GM18870 (cell line): ENCODE measurements around the gene CACNG8.
"Not testable (repeated sequence)": the region's sequence is repeated elsewhere in the genome, so short reads cannot be mapped to it uniquely, and the experiment has no call there.

ENCODE experiments used
- ATAC-seq: cut with Tn5 transposase; IDR thresholded peaks from one replicate; pipeline ENCODE4 v1.9.1; 2021; ENCODE audit warnings: moderate library complexity; ENCODE audit not compliant: unreplicated experiment

CACNG8 gene

GRCh38 chr19:53962887-53963431 is at the start of gene CACNG8:
Gene CACNG8, plus strand, starts transcription at chr19:53962937.
- ATAC-seq: no peak

GRCh38 chr19:53915000-53915399 is 47.7 kb upstream of the CACNG8 start:
- ATAC-seq: no peak

- ATAC-seq: no peak
Measured at GRCh38 chr19:53916004-53916403, 46.7 kb upstream of the CACNG8 start.

- no peak for ATAC-seq
Measured at GRCh38 chr19:53917356-53917755, 45.4 kb upstream of the CACNG8 start.

GRCh38 chr19:53927739-53928138 is 35.0 kb upstream of the CACNG8 start:
- ATAC-seq: no peak

- ATAC-seq: no peak
Measured at GRCh38 chr19:53936029-53936428, 26.7 kb upstream of the CACNG8 start.

GRCh38 chr19:53942001-53942786 is 20.5 kb upstream of the CACNG8 start:
- ATAC-seq: no peak

GRCh38 chr19:53944416-53944815 is 18.3 kb upstream of the CACNG8 start:
- no peak for ATAC-seq

- no peak for ATAC-seq
Measured at GRCh38 chr19:53944933-53945332, 17.8 kb upstream of the CACNG8 start.

- ATAC-seq: no peak
Measured at GRCh38 chr19:53945441-53945840, 17.3 kb upstream of the CACNG8 start.

GRCh38 chr19:53945998-53946397 is 16.7 kb upstream of the CACNG8 start:
- no peak for ATAC-seq

- ATAC-seq: no peak
Measured at GRCh38 chr19:53947624-53948023, 15.1 kb upstream of the CACNG8 start.

GRCh38 chr19:53948611-53949010 is 14.1 kb upstream of the CACNG8 start:
- not testable (repeated sequence) for ATAC-seq

- no peak for ATAC-seq
Measured at GRCh38 chr19:53951436-53951835, 11.3 kb upstream of the CACNG8 start.

- ATAC-seq: no peak
Measured at GRCh38 chr19:53951947-53952346, 10.8 kb upstream of the CACNG8 start.

- ATAC-seq: no peak
Measured at GRCh38 chr19:53953383-53953782, 9.4 kb upstream of the CACNG8 start.

GRCh38 chr19:53957448-53958167 is 5.1 kb upstream of the CACNG8 start:
- no peak for ATAC-seq

GRCh38 chr19:53958168-53958571 is 4.6 kb upstream of the CACNG8 start:
- no peak for ATAC-seq

GRCh38 chr19:53958823-53959757 is 3.6 kb upstream of the CACNG8 start:
- no peak for ATAC-seq

- no peak for ATAC-seq
Measured at GRCh38 chr19:53960187-53960586, 2.5 kb upstream of the CACNG8 start.

- no peak for ATAC-seq
Measured at GRCh38 chr19:53960886-53961285, 1.9 kb upstream of the CACNG8 start.
